Hematopoietic multipotent progenitor cell treated with erythropoietin and hydrocortisone succinate and interleukin-3 and kit ligand, for 17 days (in vitro differentiated cells): Measurements from ENCODE around the gene KCNK18.

Experiments
- DNase-seq: peaks from one replicate; pipeline ENCODE4 v3.0.0-alpha.2; 2015; ENCODE audit warnings: low spot score

KCNK18 gene

GRCh38 chr10:117197189-117197588 lies at the start of gene KCNK18:
Gene KCNK18 (plus strand): TSS chr10:117197489. CDS start chr10:117197489, 0 bp downstream.
- DNase-seq = no peak

- DNase-seq = no peak
Observed at GRCh38 chr10:117148284-117148683, 49.0 kb upstream of the KCNK18 start.

- no peak for DNase-seq
Observed at GRCh38 chr10:117152668-117153067, 44.6 kb upstream of the KCNK18 start.

- no peak for DNase-seq
Observed at GRCh38 chr10:117158297-117158696, 39.0 kb upstream of the KCNK18 start.

GRCh38 chr10:117159390-117159789 lies 37.9 kb upstream of the KCNK18 start:
- no peak for DNase-seq

GRCh38 chr10:117160567-117160966 lies 36.7 kb upstream of the KCNK18 start:
- no peak for DNase-seq

- no peak for DNase-seq
Observed at GRCh38 chr10:117161386-117162033, 35.8 kb upstream of the KCNK18 start.

- no peak for DNase-seq
Observed at GRCh38 chr10:117162093-117163060, 34.9 kb upstream of the KCNK18 start.

- DNase-seq = no peak
Observed at GRCh38 chr10:117163061-117163953, 34.0 kb upstream of the KCNK18 start.

- DNase-seq = no peak
Observed at GRCh38 chr10:117163954-117164548, 33.2 kb upstream of the KCNK18 start.

GRCh38 chr10:117164592-117165537 lies 32.4 kb upstream of the KCNK18 start:
- no peak for DNase-seq

GRCh38 chr10:117165538-117166417 lies 31.5 kb upstream of the KCNK18 start:
- DNase-seq = no peak

- DNase-seq = no peak
Observed at GRCh38 chr10:117166418-117167345, 30.6 kb upstream of the KCNK18 start.

- no peak for DNase-seq
Observed at GRCh38 chr10:117167346-117167788, 29.9 kb upstream of the KCNK18 start.

GRCh38 chr10:117167789-117168674 lies 29.3 kb upstream of the KCNK18 start:
- peak; percentile 38 for DNase-seq

GRCh38 chr10:117168729-117169128 lies 28.6 kb upstream of the KCNK18 start:
- DNase-seq = no peak

GRCh38 chr10:117169480-117169879 lies 27.8 kb upstream of the KCNK18 start:
- no peak for DNase-seq
